ENCODE results near the gene PAN3.

The PAN3 gene

GRCh38 chr13:28338742-28339141 lies 200.4 kb downstream of the PAN3 start:
- DNase-seq (ENCODE audit: low spot score), result no peak

DNA sequence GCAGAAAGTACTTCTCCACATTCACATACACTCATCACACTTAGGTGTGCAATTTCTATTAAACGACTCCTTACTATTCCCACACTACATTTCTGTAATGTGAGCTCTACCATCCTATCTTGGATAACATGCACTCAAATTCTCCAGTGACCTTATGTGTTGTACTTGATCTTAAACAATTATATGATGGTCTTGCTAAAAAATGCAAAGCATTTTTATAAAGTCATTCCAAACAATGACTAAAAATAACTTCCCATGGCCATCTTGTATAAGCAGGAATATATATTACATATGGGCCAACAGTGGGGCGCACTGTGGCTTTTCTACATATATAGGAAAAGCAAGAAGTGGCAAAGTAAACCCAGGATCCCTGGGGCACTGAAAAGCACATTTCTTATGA lies 201.1 kb downstream of the PAN3 start:
- DNase-seq (ENCODE audit: low spot score), result no peak

DNA sequence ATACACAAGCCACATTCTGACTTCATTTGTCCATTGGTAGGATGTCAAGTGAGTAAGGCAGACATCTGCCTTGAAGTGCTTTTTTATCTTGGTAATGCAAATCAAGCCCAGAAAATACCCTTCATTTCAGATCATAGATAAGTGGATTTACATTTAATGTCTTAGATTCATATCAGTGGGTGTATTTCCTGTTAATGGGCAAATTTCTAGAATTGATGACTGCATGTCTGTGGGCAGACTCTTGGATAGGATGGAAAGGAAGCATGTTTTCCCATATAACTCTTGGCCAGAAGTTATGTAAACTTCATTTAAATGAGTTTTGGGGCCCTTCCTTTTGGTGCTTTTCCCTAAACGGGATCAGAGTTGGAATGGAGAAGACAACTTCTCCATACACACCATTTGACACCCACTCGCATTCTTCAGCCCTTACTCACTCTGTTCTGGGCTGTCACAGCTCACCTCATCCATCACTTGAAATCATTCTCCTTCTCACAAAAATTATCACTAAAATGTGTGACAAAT lies 202.0 kb downstream of the PAN3 start:
- DNase-seq (ENCODE audit: low spot score), result no peak

- DNase-seq (ENCODE audit: low spot score), result no peak
Observed at GRCh38 chr13:28342251-28342650, 203.9 kb downstream of the PAN3 start.

DNA sequence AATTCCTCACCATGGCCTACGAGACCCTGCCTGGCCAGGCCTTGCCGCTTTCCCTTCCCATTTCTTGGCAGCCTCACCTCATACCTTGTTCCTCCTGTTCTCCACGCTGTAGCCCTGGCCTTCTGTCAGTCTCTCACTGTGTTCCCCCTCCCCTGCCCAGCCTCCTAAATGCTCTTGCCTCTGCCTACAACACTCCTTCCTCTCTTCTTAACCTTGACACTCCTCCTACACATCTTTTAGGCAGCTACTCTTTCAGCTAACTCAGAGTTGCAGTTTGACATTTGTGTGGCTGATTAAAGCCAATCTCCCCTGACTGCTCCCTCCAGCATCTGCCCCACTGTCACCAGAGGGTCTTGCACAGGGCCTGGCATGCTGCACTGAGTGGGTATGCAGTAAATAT lies 205.8 kb downstream of the PAN3 start:
- DNase-seq (ENCODE audit: low spot score), result no peak

Data from germinal center (tissue), 1 donor.